ENCODE results near the gene GAD2.

The GAD2 gene

GRCh38 chr10:26310361-26310760 lies 93.8 kb downstream of the GAD2 start:
- TF ChIP-seq CTCF (conservative IDR thresholded peaks at IDR 0.05; ENCODE audit: low read depth, low read length) = no peak
- no peak for DNase-seq (ENCODE audit: low read depth)
- no peak overlapping the region for H3K4me3 ChIP-seq (ENCODE audit: low read depth, low read length)

GRCh38 chr10:26311383-26311940 lies 94.9 kb downstream of the GAD2 start:
- no peak for TF ChIP-seq CTCF (conservative IDR thresholded peaks at IDR 0.05; ENCODE audit: low read depth, low read length)
- DNase-seq (ENCODE audit: low read depth) = no peak

GRCh38 chr10:26314265-26315013 lies 97.9 kb downstream of the GAD2 start:
- no peak for TF ChIP-seq CTCF (conservative IDR thresholded peaks at IDR 0.05; ENCODE audit: low read depth, low read length)
- DNase-seq (ENCODE audit: low read depth) = no peak
- no peak overlapping the region for H3K4me3 ChIP-seq (ENCODE audit: low read depth, low read length)

More at GRCh38 chr10:26311383-26311940, 94.9 kb downstream of the GAD2 start:
- no peak overlapping the region for H3K4me3 ChIP-seq (ENCODE audit: low read depth, low read length)

GRCh38 chr10:26318672-26319071 lies 102.1 kb downstream of the GAD2 start:
- H3K4me3 ChIP-seq (ENCODE audit: low read depth, low read length) = no peak overlapping the region
- TF ChIP-seq CTCF (conservative IDR thresholded peaks at IDR 0.05; ENCODE audit: low read depth, low read length) = no peak
- DNase-seq (ENCODE audit: low read depth) = no peak

- DNase-seq (ENCODE audit: low read depth) = no peak
- TF ChIP-seq CTCF (conservative IDR thresholded peaks at IDR 0.05; ENCODE audit: low read depth, low read length) = no peak
- no peak overlapping the region for H3K4me3 ChIP-seq (ENCODE audit: low read depth, low read length)
Measured at GRCh38 chr10:26323219-26323618, 106.6 kb downstream of the GAD2 start.

- no peak for DNase-seq (ENCODE audit: low read depth)
- no peak for TF ChIP-seq CTCF (conservative IDR thresholded peaks at IDR 0.05; ENCODE audit: low read depth, low read length)
- no peak overlapping the region for H3K4me3 ChIP-seq (ENCODE audit: low read depth, low read length)
Measured at GRCh38 chr10:26326851-26327250, 110.3 kb downstream of the GAD2 start.

- no peak for TF ChIP-seq CTCF (conservative IDR thresholded peaks at IDR 0.05; ENCODE audit: low read depth, low read length)
- DNase-seq (ENCODE audit: low read depth) = no peak
Measured at GRCh38 chr10:26327811-26328210, 111.2 kb downstream of the GAD2 start.

More at GRCh38 chr10:26327811-26328210, 111.2 kb downstream of the GAD2 start:
- no peak overlapping the region for H3K4me3 ChIP-seq (ENCODE audit: low read depth, low read length)
